ENCODE results near the gene DYNC2H1. TPM values are rescaled to one million over a fixed set of nuclear protein-coding genes. Genes with fewer than 3 reads are reported as not detected.

Gene DYNC2H1
- polyA plus RNA-seq, 1 experiment: 25.3 TPM

DNA sequence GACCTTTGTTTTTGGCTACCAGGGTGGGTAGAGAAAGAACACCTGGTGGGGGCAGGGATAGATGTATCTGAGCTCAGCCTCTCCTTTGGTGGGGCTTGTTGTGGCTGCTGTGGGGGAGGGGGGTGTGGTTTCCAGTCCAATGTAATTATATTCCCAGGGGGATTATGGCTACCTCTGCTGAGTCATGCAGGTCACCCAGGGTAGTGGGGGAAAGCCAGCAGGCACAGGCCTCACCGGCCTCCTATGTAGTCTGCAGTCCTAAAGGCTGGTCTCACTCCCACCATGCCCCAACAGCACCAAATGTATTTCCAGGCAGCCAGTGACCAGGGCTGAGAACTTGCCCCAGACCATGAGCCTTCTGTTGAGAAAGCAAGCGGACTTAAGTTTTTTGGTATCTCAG is 119.6 kb downstream of the DYNC2H1 start:
- no peak overlapping the region for H3K27ac ChIP-seq (ENCODE audit: low read depth, low read length)
- no peaks in the 10 kb centered on the region for H3K9me3 ChIP-seq (ENCODE audit: control insufficient read depth, insufficient read depth, low read length)
- H3K4me3 ChIP-seq (ENCODE audit: low read depth, low read length): no peak overlapping the region
- ChIA-PET CTCF (no interaction called here), POLR2A (no interaction called here)
- no peak for DNase-seq (ENCODE audit: low read depth, low spot score)
- H3K27me3 ChIP-seq (ENCODE audit: control insufficient read depth, insufficient read depth, low read length): no peaks in the 10 kb centered on the region
- TF ChIP-seq, protein P1, sequence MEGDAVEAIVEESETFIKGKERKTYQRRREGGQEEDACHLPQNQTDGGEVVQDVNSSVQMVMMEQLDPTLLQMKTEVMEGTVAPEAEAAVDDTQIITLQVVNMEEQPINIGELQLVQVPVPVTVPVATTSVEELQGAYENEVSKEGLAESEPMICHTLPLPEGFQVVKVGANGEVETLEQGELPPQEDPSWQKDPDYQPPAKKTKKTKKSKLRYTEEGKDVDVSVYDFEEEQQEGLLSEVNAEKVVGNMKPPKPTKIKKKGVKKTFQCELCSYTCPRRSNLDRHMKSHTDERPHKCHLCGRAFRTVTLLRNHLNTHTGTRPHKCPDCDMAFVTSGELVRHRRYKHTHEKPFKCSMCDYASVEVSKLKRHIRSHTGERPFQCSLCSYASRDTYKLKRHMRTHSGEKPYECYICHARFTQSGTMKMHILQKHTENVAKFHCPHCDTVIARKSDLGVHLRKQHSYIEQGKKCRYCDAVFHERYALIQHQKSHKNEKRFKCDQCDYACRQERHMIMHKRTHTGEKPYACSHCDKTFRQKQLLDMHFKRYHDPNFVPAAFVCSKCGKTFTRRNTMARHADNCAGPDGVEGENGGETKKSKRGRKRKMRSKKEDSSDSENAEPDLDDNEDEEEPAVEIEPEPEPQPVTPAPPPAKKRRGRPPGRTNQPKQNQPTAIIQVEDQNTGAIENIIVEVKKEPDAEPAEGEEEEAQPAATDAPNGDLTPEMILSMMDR (IDR thresholded peaks at IDR 0.05; ENCODE audit: low read depth, low read length): no peak

DNA sequence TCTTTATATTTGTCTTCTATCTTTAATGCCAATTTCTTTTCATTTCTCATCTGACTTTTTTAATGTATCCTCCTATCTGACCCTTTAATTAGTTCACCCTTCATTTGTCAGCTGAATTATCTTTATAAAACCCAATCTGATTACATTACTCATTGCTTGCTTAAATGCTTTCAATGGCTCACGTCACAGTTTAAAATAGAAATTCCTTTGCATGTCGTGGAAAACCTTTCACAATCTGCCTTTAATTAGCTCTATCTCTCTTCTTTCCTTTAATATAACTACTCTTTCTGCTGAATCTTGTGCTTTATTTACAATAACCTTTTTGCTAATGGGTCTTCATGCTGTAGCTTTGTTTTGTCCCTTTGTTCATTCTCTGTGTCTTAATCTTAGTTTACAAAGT is 125.7 kb downstream of the DYNC2H1 start:
- H3K27ac ChIP-seq (ENCODE audit: low read depth, low read length): no peak overlapping the region
- DNase-seq (ENCODE audit: low read depth, low spot score): peak; percentile 46
- H3K4me3 ChIP-seq (ENCODE audit: low read depth, low read length): no peak overlapping the region
- H3K27me3 ChIP-seq (ENCODE audit: control insufficient read depth, insufficient read depth, low read length): no peaks in the 10 kb centered on the region
- CTCF ChIA-PET: interaction anchor here (1.7 kb wide), 1 partner anchor 33 kb away, joined by 5 read pairs; no protein-coding TSS in a partner anchor
- TF ChIP-seq, protein P1 (IDR thresholded peaks at IDR 0.05; ENCODE audit: low read depth, low read length): no peak
- H3K9me3 ChIP-seq (ENCODE audit: control insufficient read depth, insufficient read depth, low read length): no peaks in the 10 kb centered on the region
- POLR2A ChIA-PET: interaction anchor here (0.6 kb wide), 1 partner anchor 1946 kb away, joined by 11 read pairs; no protein-coding TSS in a partner anchor

DNA sequence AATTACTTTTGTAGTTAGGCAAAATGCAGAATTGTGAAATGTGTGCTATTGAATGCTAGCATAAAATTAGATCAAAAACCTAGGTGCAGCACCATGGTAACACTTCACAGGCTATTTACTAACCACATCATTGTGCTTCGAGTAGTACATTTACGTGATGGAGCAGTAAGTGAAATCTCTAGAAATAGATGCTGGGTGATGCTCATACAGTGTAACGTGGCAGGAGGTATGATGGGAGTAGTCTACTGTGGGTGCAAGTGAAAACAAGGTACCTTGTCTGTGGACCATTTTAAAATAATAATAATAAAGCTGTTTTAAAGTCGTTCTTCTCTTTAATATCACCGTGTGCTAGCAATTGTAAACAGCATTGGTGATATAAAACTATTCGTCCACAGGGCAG is 132.3 kb downstream of the DYNC2H1 start:
- TF ChIP-seq, protein P1 (IDR thresholded peaks at IDR 0.05; ENCODE audit: low read depth, low read length): no peak
- H3K4me3 ChIP-seq (ENCODE audit: low read depth, low read length): no peak overlapping the region
- ChIA-PET POLR2A (no interaction called here), CTCF (no interaction called here)
- no peak for DNase-seq (ENCODE audit: low read depth, low spot score)
- no peaks in the 10 kb centered on the region for H3K27me3 ChIP-seq (ENCODE audit: control insufficient read depth, insufficient read depth, low read length)
- H3K9me3 ChIP-seq (ENCODE audit: control insufficient read depth, insufficient read depth, low read length): no peaks in the 10 kb centered on the region
- no peak overlapping the region for H3K27ac ChIP-seq (ENCODE audit: low read depth, low read length)

DNA sequence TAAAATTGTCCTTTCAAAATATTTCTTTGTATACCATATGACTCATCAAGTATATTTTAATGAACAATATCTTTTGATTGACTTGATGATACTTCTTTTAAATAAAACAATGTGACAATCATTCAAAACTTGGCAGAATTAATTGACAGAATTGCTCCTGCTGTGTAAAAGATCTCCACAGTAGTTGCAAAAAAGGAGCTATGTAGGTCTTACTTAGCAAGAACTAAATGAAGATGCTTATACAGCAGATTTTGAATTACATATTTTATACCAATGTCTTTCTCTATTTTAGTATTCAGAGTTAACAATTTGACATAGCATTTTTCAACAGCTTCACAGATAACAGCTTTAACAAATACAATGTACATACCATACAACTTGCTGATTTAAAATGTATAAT is 144.9 kb downstream of the DYNC2H1 start:
- Histone ChIP-seq H3K27me3 (ENCODE audit: control insufficient read depth, insufficient read depth, low read length) (no peaks in the 10 kb centered on the region), H3K27ac (ENCODE audit: low read depth, low read length) (no peak overlapping the region), H3K4me3 (ENCODE audit: low read depth, low read length) (no peak overlapping the region), H3K9me3 (ENCODE audit: control insufficient read depth, insufficient read depth, low read length) (no peaks in the 10 kb centered on the region)
- no peak for DNase-seq (ENCODE audit: low read depth, low spot score)
- TF ChIP-seq, protein P1 (IDR thresholded peaks at IDR 0.05; ENCODE audit: low read depth, low read length): no peak
- ChIA-PET POLR2A (no interaction called here), CTCF (no interaction called here)

DNA sequence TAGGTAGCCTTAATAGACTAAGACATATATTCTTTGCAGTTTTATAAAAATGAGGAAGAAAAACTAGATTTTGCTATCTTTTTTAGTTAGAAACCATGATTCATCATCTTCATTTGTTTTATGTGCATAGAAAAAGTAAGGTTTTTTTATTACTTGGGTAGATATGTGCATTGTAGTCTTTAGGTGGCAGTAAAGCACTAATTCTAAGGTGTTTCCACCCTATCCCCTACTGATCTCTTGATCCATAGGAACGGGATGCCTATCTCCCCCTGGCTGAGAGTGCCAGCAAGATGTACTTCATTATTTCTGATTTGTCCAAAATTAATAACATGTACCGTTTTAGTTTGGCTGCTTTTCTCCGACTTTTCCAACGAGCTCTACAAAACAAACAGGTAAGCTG is 148.1 kb downstream of the DYNC2H1 start:
- TF ChIP-seq, protein P1 (IDR thresholded peaks at IDR 0.05; ENCODE audit: low read depth, low read length): peak; percentile 59
- Histone ChIP-seq H3K4me3 (ENCODE audit: low read depth, low read length) (no peak overlapping the region), H3K27ac (ENCODE audit: low read depth, low read length) (no peak overlapping the region), H3K9me3 (ENCODE audit: control insufficient read depth, insufficient read depth, low read length) (no peaks in the 10 kb centered on the region), H3K27me3 (ENCODE audit: control insufficient read depth, insufficient read depth, low read length) (no peaks in the 10 kb centered on the region)
- ChIA-PET POLR2A (no interaction called here), CTCF (interaction anchor here (0.7 to 1.6 kb wide), 11 partner anchors 11 to 442 kb away, joined by 3 to 8 read pairs (median 4); no protein-coding TSS in a partner anchor)
- DNase-seq (ENCODE audit: low read depth, low spot score): no peak
